Stimulated activated CD4-positive, alpha-beta T cell treated with anti-CD3 and anti-CD28 coated beads, Interleukin-15, amount 100 ng/mL, for 48 hours (primary cell): ENCODE data around the gene DFFB.
"Not testable (repeated sequence)": the region's sequence is repeated elsewhere in the genome, so short reads cannot be mapped to it uniquely, and the experiment has no call there.

Source experiments
- DNase-seq, 2 donors: peaks; one replicate each; pipeline ENCODE4 v3.0.0-alpha.2; 2020; ENCODE audit warnings: low read depth in 2 of 2

The DFFB gene, protein sequence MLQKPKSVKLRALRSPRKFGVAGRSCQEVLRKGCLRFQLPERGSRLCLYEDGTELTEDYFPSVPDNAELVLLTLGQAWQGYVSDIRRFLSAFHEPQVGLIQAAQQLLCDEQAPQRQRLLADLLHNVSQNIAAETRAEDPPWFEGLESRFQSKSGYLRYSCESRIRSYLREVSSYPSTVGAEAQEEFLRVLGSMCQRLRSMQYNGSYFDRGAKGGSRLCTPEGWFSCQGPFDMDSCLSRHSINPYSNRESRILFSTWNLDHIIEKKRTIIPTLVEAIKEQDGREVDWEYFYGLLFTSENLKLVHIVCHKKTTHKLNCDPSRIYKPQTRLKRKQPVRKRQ

GRCh38 chr1:3856923-3857790 lies at the start of gene DFFB, which contains the start of gene CEP104:
Gene DFFB, plus strand, starts transcription at chr1:3857476. Its CDS starts 128 bp downstream, at chr1:3857604.
Gene CEP104, minus strand, starts transcription at chr1:3857211. Its CDS starts 4,804 bp downstream, at chr1:3852407.
- peak; percentile 92 to 95 for DNase-seq

GRCh38 chr1:3807769-3808168 lies 49.5 kb upstream of the DFFB start:
- no peak for DNase-seq

DNA sequence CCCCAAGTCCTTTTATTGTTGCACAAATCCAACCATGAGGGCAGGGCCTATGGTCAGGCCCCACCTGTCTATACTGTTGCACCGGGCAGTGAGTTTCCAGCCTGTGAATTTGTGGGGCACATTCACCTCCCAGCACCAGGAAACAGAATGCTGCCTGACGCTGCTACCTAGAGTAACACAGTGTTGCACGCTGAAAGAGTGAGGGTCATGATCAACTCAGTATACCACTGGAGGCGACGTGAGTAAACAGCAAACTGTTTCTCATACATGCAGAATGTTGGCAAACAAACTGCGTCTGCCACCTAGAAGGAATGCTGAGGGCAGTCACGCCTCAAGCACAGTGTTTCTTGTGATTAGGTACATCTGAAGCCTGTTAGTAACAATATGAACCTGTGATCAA lies 47.6 kb upstream of the DFFB start:
- DNase-seq, result no peak

DNA sequence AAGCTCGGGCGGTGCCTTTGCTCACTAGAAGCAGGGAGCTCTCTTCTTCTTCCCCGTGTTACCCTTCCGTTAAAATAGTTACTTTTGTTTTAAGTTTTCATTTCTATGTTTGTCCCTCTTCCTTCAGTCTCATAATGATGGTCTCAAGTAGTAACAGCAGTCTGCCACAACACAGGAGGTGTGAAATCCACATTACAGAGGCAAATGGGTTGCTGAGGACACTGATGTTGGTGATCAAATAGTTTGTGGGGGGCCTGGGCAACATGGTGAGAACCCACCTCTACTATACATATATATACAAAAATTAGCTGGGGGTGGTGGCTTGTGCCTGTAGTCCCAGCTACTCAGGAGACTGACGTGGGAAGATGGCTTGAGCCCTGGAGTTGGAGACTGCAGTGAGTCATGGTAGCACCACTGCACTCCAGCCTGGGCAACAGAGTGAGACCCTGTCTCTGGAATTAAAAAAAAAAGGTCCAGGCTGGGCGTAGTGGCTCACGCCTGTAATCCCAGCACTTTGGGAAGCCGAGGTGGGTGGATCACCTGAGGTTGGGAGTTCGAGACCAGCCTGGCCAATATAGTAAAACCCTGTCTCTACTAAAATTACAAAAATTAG lies 47.0 kb upstream of the DFFB start:
- not testable (repeated sequence) for DNase-seq

- no peak for DNase-seq
Observed at GRCh38 chr1:3811595-3811911, 45.7 kb upstream of the DFFB start.

GRCh38 chr1:3814065-3814464 lies 43.2 kb upstream of the DFFB start:
- DNase-seq, result no peak

GRCh38 chr1:3814771-3815561 lies 42.3 kb upstream of the DFFB start:
- DNase-seq, result no peak

DNA sequence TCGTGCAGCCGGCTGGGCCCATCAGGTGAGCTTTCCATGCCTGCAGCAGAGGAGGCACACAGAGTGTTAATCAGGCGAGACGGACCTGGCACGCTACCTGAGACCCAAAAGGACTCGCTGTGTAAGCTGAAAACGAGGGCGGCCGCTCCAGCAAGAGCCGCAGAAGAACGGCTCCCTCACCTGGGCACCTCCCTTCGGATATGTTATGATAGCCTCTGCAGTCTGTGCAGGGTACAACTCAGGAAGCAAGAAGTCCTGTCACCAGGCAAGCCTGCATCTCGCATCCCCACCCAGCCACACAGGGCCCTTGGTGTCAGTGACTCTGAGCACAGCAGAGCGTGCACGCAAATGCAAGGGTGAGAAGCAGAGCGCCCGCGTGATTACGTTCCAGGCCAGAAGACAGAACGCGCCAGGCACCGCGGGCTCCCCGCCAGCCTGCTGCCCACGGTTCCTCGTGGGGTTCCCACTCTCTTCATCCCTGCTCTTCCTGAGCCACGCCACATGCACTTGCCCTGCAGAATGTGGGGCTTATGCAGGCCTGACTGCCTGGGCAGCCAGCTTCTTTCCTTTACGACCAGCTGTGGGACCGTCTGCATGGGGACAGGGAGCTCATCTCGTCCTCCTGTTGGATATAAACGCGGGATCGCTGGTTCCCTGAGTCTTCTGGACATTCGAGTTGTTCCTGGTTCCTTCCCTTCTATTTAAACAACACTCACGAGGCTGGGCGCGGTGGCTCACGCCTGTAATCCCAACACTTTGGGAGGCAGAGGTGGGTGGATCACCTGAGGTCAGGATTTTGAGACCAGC lies 40.7 kb upstream of the DFFB start:
- no peak for DNase-seq

- DNase-seq, result no peak
Observed at GRCh38 chr1:3817138-3817740, 40.0 kb upstream of the DFFB start.

DNA sequence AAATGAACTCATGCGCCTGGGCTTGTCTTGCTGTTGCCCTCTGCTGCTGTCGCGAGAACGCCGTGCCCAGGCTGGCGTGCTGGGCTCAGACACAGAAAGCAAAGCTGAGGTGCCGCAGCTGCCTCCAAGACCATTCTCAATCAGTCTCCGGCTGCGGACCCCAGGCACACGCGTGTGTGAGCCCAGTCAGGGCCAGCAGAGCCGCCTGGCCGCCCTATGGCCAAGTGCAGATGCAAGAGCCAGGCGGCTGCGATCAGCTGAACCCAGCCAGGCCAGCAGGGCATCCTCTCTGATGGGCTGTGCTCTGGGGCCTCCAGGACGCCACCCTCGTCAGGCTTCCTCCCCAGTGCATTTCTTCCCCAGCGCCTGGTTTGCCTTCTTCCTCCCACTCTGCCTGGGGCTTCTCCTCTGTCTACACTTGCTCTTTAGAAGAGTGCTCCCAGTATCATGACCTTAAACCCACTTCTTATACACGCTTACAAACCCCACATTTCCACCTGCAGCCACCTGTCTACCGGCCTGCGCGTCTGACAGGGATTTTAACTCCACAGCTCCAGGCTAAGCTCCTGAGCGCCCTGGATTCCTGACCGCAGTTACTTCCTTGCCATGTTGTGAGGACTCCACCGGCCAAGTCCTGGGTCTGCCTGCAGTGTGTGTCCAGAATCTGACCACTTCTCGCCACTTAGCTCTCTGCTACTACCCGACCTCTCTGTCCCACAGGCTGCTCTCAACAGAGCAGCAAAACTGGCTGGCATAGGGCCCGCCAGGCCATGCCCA lies 39.3 kb upstream of the DFFB start:
- DNase-seq, result no peak

- no peak for DNase-seq
Observed at GRCh38 chr1:3819771-3820200, 37.5 kb upstream of the DFFB start.

DNA sequence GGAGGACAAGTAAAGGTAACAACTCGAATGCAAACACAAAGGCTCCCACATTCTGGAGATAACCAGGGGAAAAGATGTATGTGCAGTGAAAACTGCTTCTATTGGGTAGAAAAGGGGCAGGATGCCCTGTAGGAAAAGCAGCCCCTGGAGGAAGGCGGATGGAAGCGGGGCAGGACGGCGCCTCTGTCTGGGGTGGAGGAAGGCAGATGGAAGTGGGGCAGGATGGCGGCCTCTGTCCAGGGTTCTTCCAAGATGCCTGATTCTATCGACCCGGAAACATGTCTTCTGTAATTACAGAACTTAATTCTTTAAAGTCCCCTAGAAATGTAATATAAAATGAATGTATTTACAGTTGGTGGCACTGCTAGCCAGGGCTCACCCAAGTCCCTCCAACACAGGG lies 37.0 kb upstream of the DFFB start:
- DNase-seq, result no peak

DNA sequence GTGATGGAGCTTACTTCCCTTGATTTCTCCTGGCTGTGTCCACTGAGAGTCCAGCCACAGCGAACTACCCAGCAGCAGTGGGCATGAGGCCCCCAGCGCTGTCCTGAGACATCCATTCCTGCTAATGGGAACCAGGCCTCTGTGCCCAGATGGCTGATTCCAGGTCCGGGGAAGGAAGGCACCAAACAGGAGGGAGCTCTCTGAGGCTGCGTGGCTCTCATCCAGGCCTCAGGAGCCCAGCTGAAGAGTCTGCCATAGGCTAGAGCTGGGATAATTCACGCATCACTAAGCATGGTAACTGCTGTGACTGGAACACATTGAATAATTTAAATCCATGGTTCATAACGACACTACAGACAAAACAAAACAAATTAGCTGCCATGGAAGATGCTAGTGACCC lies 36.3 kb upstream of the DFFB start:
- no peak for DNase-seq

- DNase-seq, result no peak
Observed at GRCh38 chr1:3821447-3821846, 35.8 kb upstream of the DFFB start.

GRCh38 chr1:3821908-3822307 lies 35.4 kb upstream of the DFFB start:
- no peak for DNase-seq

- DNase-seq, result no peak
Observed at GRCh38 chr1:3822421-3822820, 34.9 kb upstream of the DFFB start.

DNA sequence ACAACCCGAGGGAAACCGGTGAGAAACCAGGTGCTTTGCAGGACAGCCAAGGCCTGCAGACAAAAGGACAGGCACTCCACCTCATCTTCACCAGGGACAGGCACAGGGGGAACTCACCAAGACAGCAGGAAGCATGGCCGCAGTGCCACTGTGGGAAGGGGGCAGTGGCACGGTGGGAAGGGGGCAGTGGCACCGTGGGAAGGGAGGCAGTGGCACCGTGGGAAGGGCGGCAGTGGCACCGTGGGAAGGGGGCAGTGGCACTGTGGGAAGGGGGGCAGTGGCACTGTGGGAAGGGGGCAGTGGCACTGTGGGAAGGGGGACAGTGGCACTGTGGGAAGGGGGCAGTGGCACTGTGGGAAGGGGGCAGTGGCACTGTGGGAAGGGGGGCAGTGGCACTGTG lies 32.6 kb upstream of the DFFB start:
- DNase-seq, result no peak

DNA sequence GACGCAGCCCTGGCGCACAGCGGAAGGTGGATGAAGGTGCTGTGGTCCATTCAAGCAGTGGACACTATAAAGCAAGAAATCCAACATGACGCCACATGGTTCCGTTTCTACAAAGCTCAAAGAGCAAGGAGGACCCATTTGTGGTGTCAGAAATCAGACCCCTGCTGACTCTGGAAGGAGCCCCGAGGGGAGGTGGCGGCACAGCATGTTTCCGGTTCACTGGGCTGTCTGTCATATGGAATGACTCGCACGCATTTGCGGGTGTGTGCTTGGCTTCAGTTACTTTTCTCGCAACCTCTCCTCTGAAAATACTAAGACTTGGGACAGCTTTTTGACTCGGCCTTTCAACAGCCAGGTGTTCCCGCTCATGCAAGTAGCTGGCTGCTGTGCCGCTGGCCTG lies 31.9 kb upstream of the DFFB start:
- DNase-seq, result no peak

GRCh38 chr1:3827813-3828307 lies 29.4 kb upstream of the DFFB start:
- no peak for DNase-seq

GRCh38 chr1:3828391-3828790 lies 28.9 kb upstream of the DFFB start:
- no peak for DNase-seq
